OCI-LY7 (cell line): ENCODE results near the gene KRI1.

Experiments
- EZH2phosphoT487 ChIP-seq: fragments of 200-600 bp; sonication (generic); IDR thresholded peaks from 2 replicates; pipeline ENCODE4 v1.6.1; 2018; ENCODE audit warnings: low read depth, borderline replicate concordance, mild to moderate bottlenecking, mixed run types, antibody characterized with exemption, low read length, moderate library complexity, mixed read lengths
- TF ChIP-seq, protein P1 (sequence below): fragments of 200-600 bp; sonication (generic); conservative IDR thresholded peaks from 2 replicates; pipeline ENCODE4 v1.5.1; 2014; ENCODE audit warnings: mild to moderate bottlenecking, antibody characterized with exemption, low read length, moderate library complexity, mixed read lengths

DNA sequence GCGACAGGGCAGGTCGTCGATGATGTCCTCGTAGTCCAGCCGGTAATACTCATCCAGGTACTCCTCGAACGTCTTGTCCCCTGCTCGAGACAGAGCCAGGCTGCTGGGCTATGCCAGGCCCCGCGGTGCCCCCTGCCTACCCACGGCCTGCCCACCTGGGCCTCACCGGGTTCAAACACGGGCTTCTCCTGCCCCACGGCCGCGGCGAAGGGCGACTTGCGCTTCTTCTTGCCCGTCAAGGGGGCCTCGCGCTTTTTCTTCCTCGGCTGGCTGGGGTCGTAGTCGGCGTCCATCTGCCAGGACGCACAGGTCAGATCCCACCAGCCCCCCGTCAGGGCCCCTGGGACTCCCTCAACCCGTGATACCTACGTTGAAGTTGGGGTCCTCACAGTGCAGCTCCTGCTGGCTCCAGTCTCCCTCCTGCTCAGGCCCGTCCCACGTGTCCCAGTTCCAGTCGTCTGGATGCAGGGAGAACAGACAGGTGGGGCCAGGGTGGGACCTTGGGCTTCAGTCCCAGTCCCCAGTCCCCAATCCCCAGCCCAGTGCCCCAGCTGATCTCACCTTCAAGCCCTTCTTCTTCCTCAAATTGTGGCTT, 8.1 kb downstream of the KRI1 start:
- TF ChIP-seq, protein P1, sequence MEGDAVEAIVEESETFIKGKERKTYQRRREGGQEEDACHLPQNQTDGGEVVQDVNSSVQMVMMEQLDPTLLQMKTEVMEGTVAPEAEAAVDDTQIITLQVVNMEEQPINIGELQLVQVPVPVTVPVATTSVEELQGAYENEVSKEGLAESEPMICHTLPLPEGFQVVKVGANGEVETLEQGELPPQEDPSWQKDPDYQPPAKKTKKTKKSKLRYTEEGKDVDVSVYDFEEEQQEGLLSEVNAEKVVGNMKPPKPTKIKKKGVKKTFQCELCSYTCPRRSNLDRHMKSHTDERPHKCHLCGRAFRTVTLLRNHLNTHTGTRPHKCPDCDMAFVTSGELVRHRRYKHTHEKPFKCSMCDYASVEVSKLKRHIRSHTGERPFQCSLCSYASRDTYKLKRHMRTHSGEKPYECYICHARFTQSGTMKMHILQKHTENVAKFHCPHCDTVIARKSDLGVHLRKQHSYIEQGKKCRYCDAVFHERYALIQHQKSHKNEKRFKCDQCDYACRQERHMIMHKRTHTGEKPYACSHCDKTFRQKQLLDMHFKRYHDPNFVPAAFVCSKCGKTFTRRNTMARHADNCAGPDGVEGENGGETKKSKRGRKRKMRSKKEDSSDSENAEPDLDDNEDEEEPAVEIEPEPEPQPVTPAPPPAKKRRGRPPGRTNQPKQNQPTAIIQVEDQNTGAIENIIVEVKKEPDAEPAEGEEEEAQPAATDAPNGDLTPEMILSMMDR = no peak
- TF ChIP-seq EZH2phosphoT487 = no peak
